GM18499 (cell line): ENCODE data around the gene LSM3.

Experiments
- ATAC-seq: cut with Tn5 transposase; IDR thresholded peaks from one replicate; pipeline ENCODE4 v1.9.1; 2021; ENCODE audit warnings: moderate number of reproducible peaks; ENCODE audit not compliant: insufficient read depth, unreplicated experiment

The LSM3 gene

GRCh38 chr3:14178247-14179113 is at the start of gene LSM3, which contains the start of gene XPC:
TSS of gene LSM3 (plus strand) at chr3:14178817. CDS start at chr3:14178861, 44 bp downstream.
TSS of gene XPC (minus strand) at chr3:14178601. CDS start at chr3:14178568, 33 bp downstream.
- ATAC-seq, result peak; percentile 93

DNA sequence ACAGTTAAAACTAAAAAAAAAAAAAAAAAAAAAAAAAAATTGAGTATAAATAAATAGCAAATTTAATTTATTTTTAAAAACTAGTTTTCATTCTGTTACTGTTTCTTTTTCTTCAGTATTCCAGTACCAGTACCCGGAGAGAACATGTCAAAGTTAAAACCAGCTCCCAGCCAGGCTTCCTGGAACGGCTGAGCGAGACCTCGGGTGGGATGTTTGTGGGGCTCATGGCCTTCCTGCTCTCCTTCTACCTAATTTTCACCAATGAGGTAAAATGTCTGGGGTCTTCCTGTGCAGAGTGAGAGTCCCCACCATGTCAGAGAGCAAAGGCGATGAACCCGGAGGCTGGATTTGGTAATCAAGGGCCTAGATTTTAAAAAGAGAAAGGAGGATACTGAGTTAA is 49.3 kb upstream of the LSM3 start:
- no peak for ATAC-seq

- no peak for ATAC-seq
Observed at GRCh38 chr3:14130230-14130629, 48.4 kb upstream of the LSM3 start.

- no peak for ATAC-seq
Observed at GRCh38 chr3:14130707-14131106, 47.9 kb upstream of the LSM3 start.

DNA sequence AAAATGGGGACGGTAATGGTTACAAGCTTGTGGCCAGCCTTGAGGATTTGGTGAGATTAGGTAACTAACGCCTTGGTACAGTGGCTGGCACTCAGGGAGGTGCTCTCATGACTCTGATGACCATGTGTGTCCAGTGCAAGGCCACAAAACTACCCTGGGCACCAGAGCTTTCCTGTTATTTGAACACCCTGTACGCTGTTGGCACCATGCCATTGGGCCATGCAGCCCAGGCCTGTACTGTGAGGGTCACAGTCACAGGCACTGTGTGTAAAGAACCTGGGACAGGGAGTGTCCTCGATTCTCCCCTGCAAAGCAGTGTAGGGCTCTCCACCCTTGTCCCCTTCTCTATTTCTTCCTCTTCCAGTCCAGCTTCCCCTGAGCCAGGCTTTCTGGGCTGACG is 47.5 kb upstream of the LSM3 start:
- no peak for ATAC-seq

- ATAC-seq, result no peak
Observed at GRCh38 chr3:14132120-14132519, 46.5 kb upstream of the LSM3 start.

- ATAC-seq, result no peak
Observed at GRCh38 chr3:14132689-14133088, 45.9 kb upstream of the LSM3 start.

DNA sequence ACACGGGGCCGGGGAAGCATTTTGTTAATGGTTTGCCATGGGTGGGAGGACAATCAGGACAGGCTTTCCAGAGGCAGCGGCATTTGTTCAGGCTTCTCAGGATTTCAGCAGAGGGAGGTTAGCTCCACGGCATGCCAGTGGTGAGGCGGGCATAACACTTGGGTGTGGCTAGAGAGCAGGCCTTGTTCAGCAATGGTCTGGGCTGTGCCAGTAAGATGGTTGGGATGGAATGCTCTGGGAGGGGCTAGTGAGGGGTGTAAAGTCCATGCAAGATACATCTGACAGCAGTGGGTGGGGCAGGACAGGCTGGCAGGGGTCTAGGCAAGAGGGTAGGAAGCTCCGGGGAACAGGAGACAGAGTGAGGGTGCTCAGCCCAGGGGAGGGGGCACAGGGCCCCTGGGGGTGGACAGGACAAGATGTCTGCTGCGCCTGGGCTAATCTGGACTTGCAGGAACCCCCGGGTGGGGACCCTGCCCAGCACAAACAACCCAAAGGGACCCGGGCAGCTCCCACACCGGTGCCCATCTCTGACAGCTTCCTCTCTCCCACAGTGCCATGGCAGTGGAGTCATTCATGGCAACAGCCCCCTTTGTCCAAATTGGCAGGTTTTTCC is 45.3 kb upstream of the LSM3 start:
- no peak for ATAC-seq

DNA sequence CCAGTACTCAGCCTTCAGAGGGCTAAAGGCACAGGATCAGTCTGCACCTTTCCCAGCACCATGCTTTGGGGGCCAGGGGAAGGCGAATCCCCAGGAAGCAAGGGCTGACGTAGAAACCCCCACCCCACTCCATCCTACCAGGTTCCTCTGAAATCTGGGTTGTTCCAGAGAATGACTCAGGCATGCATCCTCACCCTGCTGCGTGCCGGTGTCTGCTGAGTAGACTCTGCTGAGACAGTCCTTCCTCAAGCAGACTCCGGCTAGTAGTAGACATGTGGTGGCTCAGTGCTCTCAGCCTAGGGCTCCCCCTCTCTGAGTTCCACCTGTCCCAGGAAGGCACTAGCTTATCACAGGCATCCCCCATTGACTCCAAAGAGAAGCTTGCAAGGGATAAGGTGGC is 44.7 kb upstream of the LSM3 start:
- no peak for ATAC-seq

- ATAC-seq, result no peak
Observed at GRCh38 chr3:14134291-14134690, 44.3 kb upstream of the LSM3 start.

DNA sequence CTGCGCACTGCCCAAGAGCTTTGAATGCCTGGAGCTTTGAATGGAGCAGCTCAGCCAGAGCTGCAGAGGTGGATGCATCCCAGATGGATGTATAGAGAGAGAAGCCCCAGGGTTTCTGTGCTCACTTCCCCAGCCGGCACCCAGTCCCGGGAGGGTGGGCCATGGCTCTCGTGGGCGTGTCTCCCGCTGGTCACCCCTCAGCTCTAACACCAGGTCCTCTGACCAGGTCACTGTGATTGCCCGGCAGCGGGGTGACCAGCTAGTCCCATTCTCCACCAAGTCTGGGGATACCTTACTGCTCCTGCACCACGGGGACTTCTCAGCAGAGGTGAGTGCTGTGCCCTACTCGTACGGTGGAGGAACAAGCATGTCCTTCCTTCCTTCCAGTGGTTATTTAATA is 43.0 kb upstream of the LSM3 start:
- ATAC-seq, result no peak

- no peak for ATAC-seq
Observed at GRCh38 chr3:14137004-14137403, 41.6 kb upstream of the LSM3 start.

DNA sequence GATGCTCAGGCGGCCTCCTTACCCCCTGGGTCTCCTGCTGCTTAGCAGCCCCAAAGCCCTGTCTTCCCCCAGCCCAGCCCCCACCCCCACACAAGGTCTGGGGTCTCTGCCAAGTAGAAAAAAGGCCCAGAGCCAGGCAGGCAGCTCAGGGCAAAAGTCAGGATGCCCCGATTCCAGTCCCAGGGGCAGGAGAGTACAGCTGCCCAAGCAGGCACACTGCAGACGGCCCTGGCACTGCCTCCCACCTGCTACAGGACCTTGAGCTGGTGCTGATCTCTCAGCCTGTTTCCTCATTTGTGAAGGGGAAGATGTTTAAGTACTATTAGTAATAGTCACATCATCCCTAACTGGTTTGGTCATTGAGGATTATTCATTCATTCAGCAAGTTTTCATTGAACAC is 41.2 kb upstream of the LSM3 start:
- ATAC-seq, result no peak

DNA sequence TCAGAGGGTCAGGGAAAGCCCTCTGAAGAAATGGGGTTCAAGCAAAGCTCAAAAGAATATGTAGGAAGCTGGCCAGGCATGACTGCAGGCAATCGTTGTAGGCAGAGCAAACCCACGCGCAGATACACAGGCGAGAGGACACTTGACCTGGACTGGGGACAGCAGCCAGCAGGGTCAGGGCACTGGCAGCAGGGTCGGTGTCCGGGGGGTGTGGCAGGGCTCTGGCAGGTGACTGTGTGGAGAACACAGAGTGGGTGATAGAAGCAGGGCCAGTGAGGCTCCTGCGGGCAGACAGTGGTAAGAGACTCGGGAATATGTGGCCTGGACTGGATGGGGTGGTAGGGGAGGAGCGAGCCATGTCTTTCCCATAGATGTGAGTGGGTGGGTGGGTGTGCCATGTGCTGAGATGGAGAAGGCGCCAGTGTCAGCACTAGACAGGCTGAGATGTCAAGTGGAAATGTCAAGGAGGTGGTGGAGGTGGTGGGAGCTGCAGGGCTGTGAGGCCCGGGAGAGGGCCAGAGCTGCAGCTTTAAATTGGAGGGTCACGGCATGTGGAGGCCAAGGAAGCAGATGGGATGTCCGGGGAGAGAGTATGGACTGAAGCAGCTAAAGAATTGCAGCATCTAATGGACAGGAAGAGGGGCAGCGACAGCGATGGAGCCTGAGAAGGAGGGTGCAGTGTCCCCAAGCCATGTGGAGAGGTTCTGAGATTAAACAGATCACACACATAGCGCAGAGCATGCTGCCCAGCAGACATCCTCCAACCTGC is 40.3 kb upstream of the LSM3 start:
- no peak for ATAC-seq

DNA sequence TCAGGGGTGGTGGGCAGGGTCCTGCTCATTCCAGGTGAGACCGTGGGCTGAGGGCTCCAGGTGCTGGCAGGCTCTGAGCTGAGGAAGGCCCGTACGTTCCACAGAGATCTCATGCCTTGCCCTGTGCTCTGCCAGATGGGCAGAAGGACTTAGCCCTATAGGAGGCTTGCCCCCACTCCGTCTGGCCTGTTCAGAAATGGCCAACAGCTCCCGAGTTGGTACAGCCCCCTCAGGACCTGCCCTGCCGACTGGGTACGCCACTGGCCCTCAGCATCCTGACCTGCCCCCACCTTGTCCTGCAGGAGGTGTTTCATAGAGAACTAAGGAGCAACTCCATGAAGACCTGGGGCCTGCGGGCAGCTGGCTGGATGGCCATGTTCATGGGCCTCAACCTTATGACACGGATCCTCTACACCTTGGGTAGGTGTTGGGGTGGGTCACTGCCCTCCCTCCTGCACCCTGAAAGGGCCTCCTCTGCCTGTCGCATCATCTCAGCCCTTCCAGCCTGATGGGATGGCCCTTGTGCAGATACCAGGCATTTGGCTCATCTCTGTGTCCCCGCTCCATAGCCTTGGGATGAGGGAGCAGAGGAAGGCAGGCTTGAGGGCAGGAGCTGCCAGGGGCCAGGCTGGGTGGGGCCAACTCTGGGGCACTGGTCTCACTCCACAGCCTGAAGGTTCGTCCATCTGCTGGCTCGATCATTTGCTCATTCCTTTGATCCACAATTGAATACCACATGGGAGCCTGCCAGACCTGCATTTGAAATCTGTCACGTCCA is 39.5 kb upstream of the LSM3 start:
- no peak for ATAC-seq

DNA sequence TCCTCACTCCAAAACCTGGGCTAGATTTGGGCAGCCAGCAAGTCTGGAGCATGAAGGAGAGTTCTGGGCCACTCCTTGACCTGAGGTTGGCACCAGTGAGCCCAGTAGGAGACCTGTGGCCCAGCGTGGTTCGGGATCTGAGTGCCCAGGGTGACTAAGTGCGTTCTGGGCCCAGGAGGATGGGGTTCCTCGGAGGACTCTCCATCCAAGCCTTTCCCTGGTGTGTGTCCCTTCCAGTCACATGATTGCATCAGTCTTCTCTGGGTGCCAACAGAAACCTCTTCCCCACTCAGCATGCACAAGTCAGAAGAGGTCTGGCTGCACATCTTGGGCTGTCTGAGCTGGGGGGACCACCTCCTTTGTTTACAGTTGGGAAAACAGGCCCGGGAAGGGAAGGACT is 38.8 kb upstream of the LSM3 start:
- ATAC-seq, result no peak

GRCh38 chr3:14140668-14141067 is 37.9 kb upstream of the LSM3 start:
- no peak for ATAC-seq

DNA sequence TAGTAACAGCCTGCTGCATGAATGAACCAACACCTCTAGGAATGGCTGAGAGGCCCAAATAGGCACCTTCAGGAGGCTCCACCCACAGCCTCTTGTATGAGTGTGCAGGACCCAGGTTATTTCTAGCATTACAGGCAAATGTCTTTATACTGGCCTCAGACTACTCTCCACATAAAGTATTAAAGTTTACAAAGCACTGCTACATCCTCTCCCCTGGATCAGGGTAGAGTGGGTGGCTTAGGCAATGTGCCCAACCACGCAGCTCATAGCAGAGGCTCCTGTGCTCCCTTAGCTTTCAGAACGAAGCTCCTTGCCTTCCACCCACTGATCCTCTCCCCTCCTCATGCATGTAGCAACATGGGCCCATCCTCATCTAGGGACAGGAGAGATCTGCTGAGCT is 37.5 kb upstream of the LSM3 start:
- ATAC-seq, result no peak

- no peak for ATAC-seq
Observed at GRCh38 chr3:14141602-14142341, 36.8 kb upstream of the LSM3 start.
